Measurements from ENCODE around the gene SPATA13. TPM values are rescaled to one million over a fixed set of nuclear protein-coding genes. Genes with fewer than 3 reads are reported as not detected.

The SPATA13 gene
- total and polyA plus RNA-seq, 2 donors from 2014 or later = 12.3 to 69.2 TPM

GRCh38 chr13:24192811-24193162 is 32.3 kb downstream of the SPATA13 start:
- intact Hi-C loops (cut with DNase I) = no loop called here
- FAIRE-seq = no peak
- H3K4me1 ChIP-seq (ENCODE audit: control insufficient read depth in 2 of 3, insufficient read depth in 2 of 3, low read depth in 1 of 3, low read length in 3 of 3) = peaks cover 0 to 22% (median 18%) of the 10 kb centered on the region in 3 donors
- H3K27ac ChIP-seq (ENCODE audit: low read depth in 2 of 2, low read length in 2 of 2) = peak overlapping the region in 1 of 2 donors; percentile 63
- peaks cover 0 to 5% (median 0%) of the 10 kb centered on the region in 3 donors for H3K9me3 ChIP-seq (ENCODE audit: control insufficient read depth in 2 of 3, insufficient read depth in 1 of 3, low read length in 3 of 3)
- no peak for TF ChIP-seq CTCF (IDR thresholded peaks at IDR 0.05; ENCODE audit: borderline replicate concordance, extremely low read depth, insufficient read depth)
- DNase-seq = no peak
- no peaks in the 10 kb centered on the region for H3K27me3 ChIP-seq (ENCODE audit: control insufficient read depth, insufficient read depth, low read length)
- no peak overlapping the region for H3K4me3 ChIP-seq (ENCODE audit: low read length in 3 of 3)
- no peaks in the 10 kb centered on the region for H3K36me3 ChIP-seq (ENCODE audit: control insufficient read depth in 2 of 3, insufficient read depth in 3 of 3, low read length in 3 of 3)
- H3K9ac ChIP-seq (ENCODE audit: low read length in 3 of 3) = no peak overlapping the region

GRCh38 chr13:24194447-24194846 is 33.9 kb downstream of the SPATA13 start:
- Histone ChIP-seq H3K4me3 (ENCODE audit: low read length in 3 of 3) (no peak overlapping the region), H3K9me3 (ENCODE audit: control insufficient read depth in 2 of 3, insufficient read depth in 1 of 3, low read length in 3 of 3) (no peaks in the 10 kb centered on the region), H3K9ac (ENCODE audit: low read length in 3 of 3) (no peak overlapping the region), H3K36me3 (ENCODE audit: control insufficient read depth in 2 of 3, insufficient read depth in 3 of 3, low read length in 3 of 3) (no peaks in the 10 kb centered on the region), H3K4me1 (ENCODE audit: control insufficient read depth in 2 of 3, insufficient read depth in 2 of 3, low read depth in 1 of 3, low read length in 3 of 3) (peaks cover 0 to 26% (median 19%) of the 10 kb centered on the region in 3 donors), H3K27me3 (ENCODE audit: control insufficient read depth, insufficient read depth, low read length) (no peaks in the 10 kb centered on the region), H3K27ac (ENCODE audit: low read depth in 2 of 2, low read length in 2 of 2) (peak overlapping the region in 1 of 2 donors; percentile 77)
- FAIRE-seq = no peak
- peak in 1 of 5 donors; percentile 20 for DNase-seq
- TF ChIP-seq CTCF (IDR thresholded peaks at IDR 0.05; ENCODE audit: borderline replicate concordance, extremely low read depth, insufficient read depth) = no peak
- intact Hi-C loops (cut with DNase I) = no loop called here

GRCh38 chr13:24195626-24196025 is 35.1 kb downstream of the SPATA13 start:
- Histone ChIP-seq H3K27ac (ENCODE audit: low read depth in 2 of 2, low read length in 2 of 2) (peak overlapping the region; percentile 33 to 77), H3K4me3 (ENCODE audit: low read length in 3 of 3) (no peak overlapping the region), H3K27me3 (ENCODE audit: control insufficient read depth, insufficient read depth, low read length) (no peaks in the 10 kb centered on the region), H3K4me1 (ENCODE audit: control insufficient read depth in 2 of 3, insufficient read depth in 2 of 3, low read depth in 1 of 3, low read length in 3 of 3) (peaks cover 0 to 26% (median 19%) of the 10 kb centered on the region in 3 donors), H3K36me3 (ENCODE audit: control insufficient read depth in 2 of 3, insufficient read depth in 3 of 3, low read length in 3 of 3) (no peaks in the 10 kb centered on the region), H3K9ac (ENCODE audit: low read length in 3 of 3) (no peak overlapping the region), H3K9me3 (ENCODE audit: control insufficient read depth in 2 of 3, insufficient read depth in 1 of 3, low read length in 3 of 3) (no peaks in the 10 kb centered on the region)
- no peak for TF ChIP-seq CTCF (IDR thresholded peaks at IDR 0.05; ENCODE audit: borderline replicate concordance, extremely low read depth, insufficient read depth)
- intact Hi-C loops (cut with DNase I) = no loop called here
- FAIRE-seq (peak; percentile 94), DNase-seq (peak in 1 of 5 donors; percentile 39)

Measured in kidney (tissue), 14 donors.